H1 (cell line): ENCODE results near the gene RAB3D. TPM values are rescaled to one million over a fixed set of nuclear protein-coding genes. Genes with fewer than 3 reads are reported as not detected.

Experiments used
- ASH2L ChIP-seq: fragments of 200-600, 300-600 bp; sonication (generic); IDR thresholded peaks from one replicate; pipeline ENCODE4 v1.7.1; 2017; ENCODE audit warnings: low read length
- CBX8 ChIP-seq: fragments of 300-800, 300-1000 bp; sonication (generic); IDR thresholded peaks from 2 replicates; pipeline ENCODE4 v1.7.1; 2016; ENCODE audit warnings: low read depth, low read length, borderline replicate concordance
- CHD1 ChIP-seq: IDR thresholded peaks from 2 replicates; pipeline ENCODE4 v1.6.1; 2012; ENCODE audit warnings: low read depth, low read length, improper control_type of control experiment
- CHD2 ChIP-seq: IDR thresholded peaks from 2 replicates; pipeline ENCODE4 v1.6.1; 2012; ENCODE audit warnings: low read length, improper control_type of control experiment
- CTBP2 ChIP-seq: IDR thresholded peaks from 2 replicates; pipeline ENCODE4 v1.7.0; 2011; ENCODE audit warnings: borderline replicate concordance, mild to moderate bottlenecking, moderate library complexity, mixed read lengths, low read length; ENCODE audit not compliant: insufficient read depth, insufficient read length
- HDAC6 ChIP-seq: IDR thresholded peaks from one replicate; pipeline ENCODE4 v1.7.1; 2012; ENCODE audit warnings: low read depth, mild to moderate bottlenecking, inconsistent platforms, low read length, moderate library complexity
- KDM4A ChIP-seq: IDR thresholded peaks from one replicate; pipeline ENCODE4 v1.7.1; 2012; ENCODE audit warnings: low read depth, mild to moderate bottlenecking, moderate library complexity, low read length, inconsistent platforms; ENCODE audit not compliant: severe bottlenecking
- KDM5A ChIP-seq: fragments of 200-600 bp; IDR thresholded peaks from 2 replicates; pipeline ENCODE4 v1.7.1; 2012; ENCODE audit warnings: mild to moderate bottlenecking, low read length, inconsistent platforms, mixed read lengths
- NRF1 ChIP-seq: IDR thresholded peaks from 2 replicates; pipeline ENCODE4 v1.6.1; 2011; ENCODE audit warnings: mild to moderate bottlenecking, low read depth, low read length, improper control_type of control experiment
- POLR2AphosphoS5 ChIP-seq: IDR thresholded peaks from 2 replicates; pipeline ENCODE4 v1.6.1; 2011; ENCODE audit warnings: low read depth, low read length
- SIRT6 ChIP-seq: IDR thresholded peaks from one replicate; pipeline ENCODE4 v1.7.1; 2012; ENCODE audit warnings: low read length, inconsistent platforms
- SP4 ChIP-seq: IDR thresholded peaks from 2 replicates; pipeline ENCODE4 v1.6.1; 2012; ENCODE audit warnings: low read length, inconsistent platforms
- polyA plus RNA-seq, 7 experiments: library from polyadenylated mRNA; depleted of rRNA in 3 of 7; stranded (reverse) in 5 of 7; unstranded in 2 of 7; fragments of >200 nt in 5 of 7; fragments of 200-250 nt in 2 of 7; gene quantifications; 1 replicate in 5 of 7; 2 replicates in 1 of 7; 4 replicates in 1 of 7; pipeline versions ENCODE4 v1.2.1 to v1.2.3, GENCODE V29; 2011 to 2013; ENCODE audit warnings: missing spikeins in 2 of 7, mixed read lengths in 2 of 7
- total RNA-seq: library from RNA; stranded (reverse); fragmentation: NEBNext Ultra II Directional; extraction: Animal tissue kit (Norgen Biotek cat#: 25700); gene quantifications from 2 replicates; pipeline ENCODE4 v1.2.1, GENCODE V29; 2021
- TF ChIP-seq, protein P1 (sequence below): IDR thresholded peaks from 2 replicates; pipeline ENCODE4 v1.6.1; 2012; ENCODE audit warnings: inconsistent platforms
- TF ChIP-seq, protein P2 (sequence below): IDR thresholded peaks from 2 replicates; pipeline ENCODE4 v1.6.1; 2012; ENCODE audit warnings: low read length, inconsistent platforms

Gene RAB3D
- total and polyA plus RNA-seq, 2 of the 8 experiments (the other 6 are each of a cell fraction or from before 2014, with no cell fraction given), result 17.8 to 23.8 TPM

DNA sequence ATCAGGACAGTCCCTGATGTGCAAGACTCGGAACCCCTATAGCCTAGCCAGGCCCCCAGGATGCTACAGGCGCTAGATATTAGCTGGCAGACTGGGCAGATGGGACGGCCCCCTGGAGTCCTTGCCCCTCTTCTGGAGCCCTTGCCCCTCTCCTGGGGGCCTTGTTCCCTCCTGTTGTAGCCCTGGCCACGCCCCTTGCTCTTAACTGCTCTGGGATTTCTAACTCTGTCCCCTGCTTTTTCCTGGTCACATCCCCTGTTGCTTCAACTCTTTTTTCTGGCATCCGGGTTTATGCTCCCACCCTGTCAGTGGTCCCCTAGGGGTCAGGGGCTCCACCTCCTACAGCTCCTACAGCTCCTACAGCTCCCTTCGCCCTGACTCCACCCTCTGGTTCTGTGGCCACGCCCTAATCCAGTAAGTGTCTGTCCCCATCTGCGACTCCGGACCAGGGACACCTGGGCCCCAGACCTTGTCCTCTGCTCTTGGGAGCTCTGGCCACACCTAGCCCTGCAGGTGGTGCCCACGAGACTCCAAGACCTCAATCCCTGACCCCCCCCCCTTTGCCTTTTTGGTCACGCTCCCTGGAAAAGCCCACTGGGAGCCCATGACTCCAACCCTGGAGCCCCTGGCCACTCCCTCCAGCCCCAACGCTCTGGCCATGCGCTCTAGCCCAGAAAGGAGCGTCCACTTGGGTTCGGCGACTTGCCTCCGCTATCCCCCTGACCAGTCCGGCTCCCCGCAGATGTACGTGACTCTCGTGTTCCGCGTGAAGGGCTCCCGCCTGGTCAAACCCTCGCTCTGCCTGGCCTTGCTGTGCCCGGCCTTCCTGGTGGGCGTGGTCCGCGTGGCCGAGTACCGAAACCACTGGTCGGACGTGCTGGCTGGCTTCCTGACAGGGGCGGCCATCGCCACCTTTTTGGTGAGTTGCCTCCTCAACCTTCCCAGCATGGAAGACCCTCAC, 22.6 kb upstream of the RAB3D start (continued):
- TF ChIP-seq, protein P1, sequence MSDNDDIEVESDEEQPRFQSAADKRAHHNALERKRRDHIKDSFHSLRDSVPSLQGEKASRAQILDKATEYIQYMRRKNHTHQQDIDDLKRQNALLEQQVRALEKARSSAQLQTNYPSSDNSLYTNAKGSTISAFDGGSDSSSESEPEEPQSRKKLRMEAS, result peak; percentile 11; the same call in 1 of the 2 replicates
- TF ChIP-seq HDAC6, result no peak
- no peak for TF ChIP-seq ASH2L
- no peak for TF ChIP-seq CHD2
- no peak for TF ChIP-seq POLR2AphosphoS5
- TF ChIP-seq SP4, result no peak
- TF ChIP-seq CTBP2, result no peak
- no peak for TF ChIP-seq CBX8
- TF ChIP-seq, protein P2, sequence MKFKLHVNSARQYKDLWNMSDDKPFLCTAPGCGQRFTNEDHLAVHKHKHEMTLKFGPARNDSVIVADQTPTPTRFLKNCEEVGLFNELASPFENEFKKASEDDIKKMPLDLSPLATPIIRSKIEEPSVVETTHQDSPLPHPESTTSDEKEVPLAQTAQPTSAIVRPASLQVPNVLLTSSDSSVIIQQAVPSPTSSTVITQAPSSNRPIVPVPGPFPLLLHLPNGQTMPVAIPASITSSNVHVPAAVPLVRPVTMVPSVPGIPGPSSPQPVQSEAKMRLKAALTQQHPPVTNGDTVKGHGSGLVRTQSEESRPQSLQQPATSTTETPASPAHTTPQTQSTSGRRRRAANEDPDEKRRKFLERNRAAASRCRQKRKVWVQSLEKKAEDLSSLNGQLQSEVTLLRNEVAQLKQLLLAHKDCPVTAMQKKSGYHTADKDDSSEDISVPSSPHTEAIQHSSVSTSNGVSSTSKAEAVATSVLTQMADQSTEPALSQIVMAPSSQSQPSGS, result no peak
- no peak for TF ChIP-seq KDM5A
- TF ChIP-seq NRF1, result no peak
- TF ChIP-seq KDM4A, result peak; percentile 7
- TF ChIP-seq SIRT6, result no peak
- TF ChIP-seq CHD1, result no peak
- TF ChIP-seq, all 59 proteins: peak for 4
